ENCODE data around the gene SHISA9.

Gene SHISA9

GRCh38 chr16:13070268-13070667 lies 168.9 kb downstream of the SHISA9 start:
- ATAC-seq, result no peak
- Mint-ChIP-seq H3K4me1 (no peaks in the 10 kb centered on the region), H3K9me3 (peaks cover 16% of the 10 kb centered on the region), H3K27me3 (no peaks in the 10 kb centered on the region), H3K4me3 (no peak overlapping the region), H3K27ac (no peak overlapping the region), H3K36me3 (ENCODE audit: low read depth) (no peaks in the 10 kb centered on the region)
- DNase-seq, result no peak

GRCh38 chr16:13076878-13077277 lies 175.5 kb downstream of the SHISA9 start:
- Mint-ChIP-seq H3K4me3 (no peak overlapping the region), H3K36me3 (ENCODE audit: low read depth) (no peaks in the 10 kb centered on the region), H3K9me3 (no peaks in the 10 kb centered on the region), H3K27ac (no peak overlapping the region), H3K4me1 (no peaks in the 10 kb centered on the region), H3K27me3 (no peaks in the 10 kb centered on the region)
- ATAC-seq, result no peak
- no peak for DNase-seq

GRCh38 chr16:13077816-13078215 lies 176.4 kb downstream of the SHISA9 start:
- no peaks in the 10 kb centered on the region for H3K4me1 Mint-ChIP-seq
- ATAC-seq (no peak), DNase-seq (no peak)
- no peak overlapping the region for H3K27ac Mint-ChIP-seq
- H3K9me3 Mint-ChIP-seq, result no peaks in the 10 kb centered on the region
- H3K36me3 Mint-ChIP-seq (ENCODE audit: low read depth), result no peaks in the 10 kb centered on the region
- H3K4me3 Mint-ChIP-seq, result no peak overlapping the region
- no peaks in the 10 kb centered on the region for H3K27me3 Mint-ChIP-seq

- Mint-ChIP-seq H3K4me1 (no peaks in the 10 kb centered on the region), H3K4me3 (no peak overlapping the region), H3K27ac (no peak overlapping the region), H3K36me3 (ENCODE audit: low read depth) (no peaks in the 10 kb centered on the region), H3K27me3 (no peaks in the 10 kb centered on the region), H3K9me3 (peaks cover 6% of the 10 kb centered on the region)
- no peak for ATAC-seq
- no peak for DNase-seq
These were observed 179.1 kb downstream of the SHISA9 start for GRCh38 chr16:13080531-13080930.

- no peaks in the 10 kb centered on the region for H3K4me1 Mint-ChIP-seq
- H3K9me3 Mint-ChIP-seq, result peaks cover 10% of the 10 kb centered on the region
- no peak overlapping the region for H3K4me3 Mint-ChIP-seq
- no peaks in the 10 kb centered on the region for H3K36me3 Mint-ChIP-seq (ENCODE audit: low read depth)
- H3K27ac Mint-ChIP-seq, result no peak overlapping the region
- ATAC-seq (no peak), DNase-seq (no peak)
- no peaks in the 10 kb centered on the region for H3K27me3 Mint-ChIP-seq
These were observed 180.5 kb downstream of the SHISA9 start for GRCh38 chr16:13081825-13082331.

- Mint-ChIP-seq H3K4me3 (no peak overlapping the region), H3K27me3 (no peaks in the 10 kb centered on the region), H3K4me1 (no peaks in the 10 kb centered on the region), H3K27ac (no peak overlapping the region), H3K9me3 (peaks cover 18% of the 10 kb centered on the region), H3K36me3 (ENCODE audit: low read depth) (no peaks in the 10 kb centered on the region)
- ATAC-seq (no peak), DNase-seq (no peak)
These were observed 182.3 kb downstream of the SHISA9 start for GRCh38 chr16:13083681-13084080.

- Mint-ChIP-seq H3K27ac (no peak overlapping the region), H3K36me3 (ENCODE audit: low read depth) (no peaks in the 10 kb centered on the region), H3K4me1 (no peaks in the 10 kb centered on the region), H3K27me3 (no peaks in the 10 kb centered on the region), H3K4me3 (no peak overlapping the region), H3K9me3 (peaks cover 18% of the 10 kb centered on the region)
- ATAC-seq (no peak), DNase-seq (no peak)
These were observed 182.9 kb downstream of the SHISA9 start for GRCh38 chr16:13084331-13084730.

- DNase-seq (no peak), ATAC-seq (no peak)
- Mint-ChIP-seq H3K4me3 (no peak overlapping the region), H3K36me3 (ENCODE audit: low read depth) (no peaks in the 10 kb centered on the region), H3K9me3 (peaks cover 11% of the 10 kb centered on the region), H3K27me3 (no peaks in the 10 kb centered on the region), H3K27ac (no peak overlapping the region), H3K4me1 (no peaks in the 10 kb centered on the region)
These were observed 192.3 kb downstream of the SHISA9 start for GRCh38 chr16:13093661-13094060.

GRCh38 chr16:13095061-13095460 lies 193.7 kb downstream of the SHISA9 start:
- H3K27ac Mint-ChIP-seq, result no peak overlapping the region
- H3K9me3 Mint-ChIP-seq, result peaks cover 6% of the 10 kb centered on the region
- H3K27me3 Mint-ChIP-seq, result no peaks in the 10 kb centered on the region
- no peaks in the 10 kb centered on the region for H3K4me1 Mint-ChIP-seq
- DNase-seq, result no peak
- no peaks in the 10 kb centered on the region for H3K36me3 Mint-ChIP-seq (ENCODE audit: low read depth)
- no peak for ATAC-seq
- no peak overlapping the region for H3K4me3 Mint-ChIP-seq

GRCh38 chr16:13098536-13098935 lies 197.1 kb downstream of the SHISA9 start:
- DNase-seq (no peak), ATAC-seq (no peak)
- Mint-ChIP-seq H3K4me3 (no peak overlapping the region), H3K27me3 (no peaks in the 10 kb centered on the region), H3K27ac (no peak overlapping the region), H3K9me3 (no peaks in the 10 kb centered on the region), H3K4me1 (no peaks in the 10 kb centered on the region), H3K36me3 (ENCODE audit: low read depth) (no peaks in the 10 kb centered on the region)

GRCh38 chr16:13099822-13100221 lies 198.4 kb downstream of the SHISA9 start:
- H3K4me3 Mint-ChIP-seq, result no peak overlapping the region
- no peak for ATAC-seq
- no peak for DNase-seq
- no peaks in the 10 kb centered on the region for H3K27me3 Mint-ChIP-seq
- H3K27ac Mint-ChIP-seq, result no peak overlapping the region
- H3K4me1 Mint-ChIP-seq, result no peaks in the 10 kb centered on the region
- peaks cover 8% of the 10 kb centered on the region for H3K9me3 Mint-ChIP-seq
- no peaks in the 10 kb centered on the region for H3K36me3 Mint-ChIP-seq (ENCODE audit: low read depth)

- no peak overlapping the region for H3K4me3 Mint-ChIP-seq
- ATAC-seq, result no peak
- H3K9me3 Mint-ChIP-seq, result peaks cover 8% of the 10 kb centered on the region
- no peaks in the 10 kb centered on the region for H3K27me3 Mint-ChIP-seq
- H3K4me1 Mint-ChIP-seq, result no peaks in the 10 kb centered on the region
- H3K27ac Mint-ChIP-seq, result no peak overlapping the region
- no peak for DNase-seq
- H3K36me3 Mint-ChIP-seq (ENCODE audit: low read depth), result no peaks in the 10 kb centered on the region
These were observed 199.6 kb downstream of the SHISA9 start for GRCh38 chr16:13100970-13101369.

GRCh38 chr16:13101828-13102227 lies 200.4 kb downstream of the SHISA9 start:
- H3K9me3 Mint-ChIP-seq, result peaks cover 12% of the 10 kb centered on the region
- no peak overlapping the region for H3K4me3 Mint-ChIP-seq

GRCh38 chr16:13102401-13102800 lies 201.0 kb downstream of the SHISA9 start:
- DNase-seq, result no peak
- no peak overlapping the region for H3K27ac Mint-ChIP-seq
- peaks cover 13% of the 10 kb centered on the region for H3K9me3 Mint-ChIP-seq
- no peaks in the 10 kb centered on the region for H3K36me3 Mint-ChIP-seq (ENCODE audit: low read depth)
- no peaks in the 10 kb centered on the region for H3K4me1 Mint-ChIP-seq
- ATAC-seq, result no peak
- H3K27me3 Mint-ChIP-seq, result no peaks in the 10 kb centered on the region
- no peak overlapping the region for H3K4me3 Mint-ChIP-seq

More at GRCh38 chr16:13101828-13102227, 200.4 kb downstream of the SHISA9 start:
- H3K27me3 Mint-ChIP-seq, result no peaks in the 10 kb centered on the region
- no peaks in the 10 kb centered on the region for H3K36me3 Mint-ChIP-seq (ENCODE audit: low read depth)
- DNase-seq (no peak), ATAC-seq (no peak)
- H3K27ac Mint-ChIP-seq, result no peak overlapping the region
- no peaks in the 10 kb centered on the region for H3K4me1 Mint-ChIP-seq

GRCh38 chr16:13103831-13104530 lies 202.6 kb downstream of the SHISA9 start:
- Mint-ChIP-seq H3K27me3 (no peaks in the 10 kb centered on the region), H3K4me1 (no peaks in the 10 kb centered on the region), H3K27ac (no peak overlapping the region), H3K4me3 (no peak overlapping the region), H3K36me3 (ENCODE audit: low read depth) (no peaks in the 10 kb centered on the region), H3K9me3 (peaks cover 13% of the 10 kb centered on the region)
- DNase-seq (no peak), ATAC-seq (no peak)

- no peak for DNase-seq
- no peaks in the 10 kb centered on the region for H3K4me1 Mint-ChIP-seq
- ATAC-seq, result no peak
- no peaks in the 10 kb centered on the region for H3K27me3 Mint-ChIP-seq
- no peak overlapping the region for H3K27ac Mint-ChIP-seq
- H3K4me3 Mint-ChIP-seq, result no peak overlapping the region
- H3K9me3 Mint-ChIP-seq, result peaks cover 13% of the 10 kb centered on the region
- H3K36me3 Mint-ChIP-seq (ENCODE audit: low read depth), result no peaks in the 10 kb centered on the region
These were observed 203.4 kb downstream of the SHISA9 start for GRCh38 chr16:13104772-13105171.

All from activated naive CD8-positive, alpha-beta T cell treated with anti-CD3 and anti-CD28 coated beads, Interleukin-2, amount 50 U/mL, for 24 hours (primary cell).